HG03354 (cell line): Measurements from ENCODE around the gene BMP7.

Experiments used
- ATAC-seq: cut with Tn5 transposase; IDR thresholded peaks from one replicate; pipeline ENCODE4 v1.9.1; 2021; ENCODE audit warnings: mild to moderate bottlenecking; ENCODE audit not compliant: unreplicated experiment, poor library complexity, severe bottlenecking

The BMP7 gene

GRCh38 chr20:57217802-57218201 is 48.6 kb downstream of the BMP7 start:
- no peak for ATAC-seq

- ATAC-seq, result no peak
Observed at GRCh38 chr20:57216669-57217068, 49.8 kb downstream of the BMP7 start.

- no peak for ATAC-seq
Observed at GRCh38 chr20:57215826-57216471, 50.5 kb downstream of the BMP7 start.

- no peak for ATAC-seq
Observed at GRCh38 chr20:57215426-57215825, 51.0 kb downstream of the BMP7 start.

- no peak for ATAC-seq
Observed at GRCh38 chr20:57214948-57215347, 51.5 kb downstream of the BMP7 start.

- ATAC-seq, result no peak
Observed at GRCh38 chr20:57214427-57214826, 52.0 kb downstream of the BMP7 start.

- ATAC-seq, result no peak
Observed at GRCh38 chr20:57213924-57214323, 52.5 kb downstream of the BMP7 start.

- ATAC-seq, result no peak
Observed at GRCh38 chr20:57213291-57213690, 53.1 kb downstream of the BMP7 start.

GRCh38 chr20:57212534-57213276 is 53.7 kb downstream of the BMP7 start:
- no peak for ATAC-seq

GRCh38 chr20:57211908-57212533 is 54.4 kb downstream of the BMP7 start:
- ATAC-seq, result no peak

- ATAC-seq, result no peak
Observed at GRCh38 chr20:57211406-57211805, 55.0 kb downstream of the BMP7 start.

- ATAC-seq, result no peak
Observed at GRCh38 chr20:57210911-57211280, 55.5 kb downstream of the BMP7 start.

- ATAC-seq, result no peak
Observed at GRCh38 chr20:57210054-57210910, 56.2 kb downstream of the BMP7 start.

- ATAC-seq, result no peak
Observed at GRCh38 chr20:57209413-57209812, 57.0 kb downstream of the BMP7 start.

GRCh38 chr20:57208198-57208597 is 58.2 kb downstream of the BMP7 start:
- ATAC-seq, result no peak

- ATAC-seq, result no peak
Observed at GRCh38 chr20:57207251-57207650, 59.2 kb downstream of the BMP7 start.

GRCh38 chr20:57205606-57206219 is 60.7 kb downstream of the BMP7 start:
- no peak for ATAC-seq

GRCh38 chr20:57203986-57204385 is 62.5 kb downstream of the BMP7 start:
- ATAC-seq, result no peak

- no peak for ATAC-seq
Observed at GRCh38 chr20:57203204-57203603, 63.2 kb downstream of the BMP7 start.

- no peak for ATAC-seq
Observed at GRCh38 chr20:57202309-57202708, 64.1 kb downstream of the BMP7 start.
